GM12892 (cell line): ENCODE results near the gene ARL15.

Source experiments
- POLR2A ChIP-seq: IDR thresholded peaks from 2 replicates; pipeline ENCODE4 v1.6.1; 2011; ENCODE audit warnings: low read depth, low read length, control low read depth
- TAF1 ChIP-seq: IDR thresholded peaks from 2 replicates; pipeline ENCODE4 v1.6.1; 2011; ENCODE audit warnings: low read depth, mild to moderate bottlenecking, control low read depth, low read length, borderline replicate concordance

- TF ChIP-seq TAF1 (no peak), POLR2A (no peak)
These were observed 260.4 kb downstream of the ARL15 start for GRCh38 chr5:54049963-54050362.
